Cardiac muscle cell (in vitro differentiated cells and primary cell): ENCODE data around the gene SCAMP5. TPM values are rescaled to one million over a fixed set of nuclear protein-coding genes. Genes with fewer than 3 reads are reported as not detected.

Experiments used
- DNase-seq, 2 donors: peaks; one replicate each; pipeline versions ENCODE4 v3.0.0 to v3.0.0-alpha.2; 2010 to 2017; ENCODE audit warnings: low read depth in 1 of 2, low spot score in 1 of 2
- H3K27ac ChIP-seq: fragments of 200-600 bp; sonication (generic); 2 replicates; pipeline ENCODE4 v1.5.1; 2016
- H3K27me3 ChIP-seq: fragments of 200-600 bp; sonication (generic); 2 replicates; pipeline ENCODE4 v1.6.0; 2016; ENCODE audit warnings: control low read depth
- H3K36me3 ChIP-seq: fragments of 200-600 bp; sonication (generic); 2 replicates; pipeline ENCODE4 v1.5.1; 2016; ENCODE audit warnings: control low read depth
- H3K4me1 ChIP-seq: fragments of 200-600 bp; sonication (generic); 2 replicates; pipeline ENCODE4 v1.8.1; 2017; ENCODE audit warnings: low read depth, mild to moderate bottlenecking, mixed run types
- H3K4me3 ChIP-seq: fragments of 200-600 bp; sonication (generic); 2 replicates; pipeline ENCODE4 v1.5.1; 2016; ENCODE audit warnings: mild to moderate bottlenecking
- H3K9me3 ChIP-seq: fragments of 200-600 bp; sonication (generic); 2 replicates; pipeline ENCODE4 v1.5.1; 2017; ENCODE audit warnings: low read depth, mild to moderate bottlenecking, control low read depth
- CTCF ChIP-seq: IDR thresholded peaks from 2 replicates; pipeline ENCODE4 v1.5.1; 2012; ENCODE audit warnings: low read depth, mild to moderate bottlenecking, low read length
- polyA plus RNA-seq: library from polyadenylated mRNA; unstranded; fragments of >200 nt; fragmentation: Nextera tagmentation; extraction: Ambion mirVana; gene quantifications from 2 replicates; pipeline ENCODE4 v1.2.1, GENCODE V29; 2016
- total RNA-seq: library from RNA; depleted of rRNA; stranded (reverse); fragments of >200 nt; gene quantifications from 2 replicates; pipeline ENCODE4 v1.2.3, GENCODE V29; 2016

SCAMP5 gene
- total and polyA plus RNA-seq, 2 experiments from 2014 or later = 3.3 to 5.8 TPM

GRCh38 chr15:75049392-75049791 is 54.0 kb downstream of the SCAMP5 start:
- DNase-seq = peak in 1 of 2 donors; percentile 74
- no peak overlapping the region for H3K4me3 ChIP-seq
- TF ChIP-seq CTCF = no peak
- no peaks in the 10 kb centered on the region for H3K36me3 ChIP-seq
- no peaks in the 10 kb centered on the region for H3K27me3 ChIP-seq
- H3K4me1 ChIP-seq = peaks cover 22% of the 10 kb centered on the region
- no peaks in the 10 kb centered on the region for H3K9me3 ChIP-seq
- H3K27ac ChIP-seq = no peak overlapping the region

- no peak for TF ChIP-seq CTCF
Measured at GRCh38 chr15:75050283-75050682, 54.9 kb downstream of the SCAMP5 start.

GRCh38 chr15:75051191-75051608 is 55.8 kb downstream of the SCAMP5 start:
- Histone ChIP-seq H3K27me3 (no peaks in the 10 kb centered on the region), H3K9me3 (no peaks in the 10 kb centered on the region), H3K36me3 (no peaks in the 10 kb centered on the region), H3K4me3 (no peak overlapping the region), H3K27ac (no peak overlapping the region), H3K4me1 (peaks cover 14% of the 10 kb centered on the region)
- no peak for TF ChIP-seq CTCF
- DNase-seq = no peak

More at GRCh38 chr15:75050283-75050682, 54.9 kb downstream of the SCAMP5 start:
- H3K4me1 ChIP-seq = peaks cover 18% of the 10 kb centered on the region
- DNase-seq = no peak
- no peaks in the 10 kb centered on the region for H3K36me3 ChIP-seq
- H3K27me3 ChIP-seq = no peaks in the 10 kb centered on the region
- H3K4me3 ChIP-seq = no peak overlapping the region
- no peak overlapping the region for H3K27ac ChIP-seq
- H3K9me3 ChIP-seq = no peaks in the 10 kb centered on the region

GRCh38 chr15:75051711-75052110 is 56.3 kb downstream of the SCAMP5 start:
- no peaks in the 10 kb centered on the region for H3K36me3 ChIP-seq
- no peak for DNase-seq
- H3K4me1 ChIP-seq = peaks cover 9% of the 10 kb centered on the region
- no peaks in the 10 kb centered on the region for H3K9me3 ChIP-seq
- H3K27ac ChIP-seq = no peak overlapping the region
- no peak overlapping the region for H3K4me3 ChIP-seq
- H3K27me3 ChIP-seq = no peaks in the 10 kb centered on the region
- no peak for TF ChIP-seq CTCF

- TF ChIP-seq CTCF = no peak
- H3K9me3 ChIP-seq = no peaks in the 10 kb centered on the region
- H3K4me3 ChIP-seq = no peak overlapping the region
- no peak for DNase-seq
- H3K36me3 ChIP-seq = no peaks in the 10 kb centered on the region
- peaks cover 2% of the 10 kb centered on the region for H3K4me1 ChIP-seq
- H3K27me3 ChIP-seq = no peaks in the 10 kb centered on the region
- H3K27ac ChIP-seq = no peak overlapping the region
Measured at GRCh38 chr15:75052972-75053747, 57.8 kb downstream of the SCAMP5 start.
